HUES48 (cell line): ENCODE measurements around the gene CREB5.

ENCODE experiments used
- H3K27ac ChIP-seq: one replicate; pipeline ENCODE4 v1.7.0; 2013; ENCODE audit warnings: low read depth, low read length, inconsistent platforms
- H3K27me3 ChIP-seq: 2 replicates; pipeline ENCODE4 v1.6.1; 2013; ENCODE audit warnings: mild to moderate bottlenecking, low read length; ENCODE audit not compliant: control insufficient read depth, insufficient read depth
- H3K36me3 ChIP-seq: 2 replicates; pipeline ENCODE4 v1.6.1; 2013; ENCODE audit warnings: low read length; ENCODE audit not compliant: control insufficient read depth, insufficient read depth
- H3K4me1 ChIP-seq: 2 replicates; pipeline ENCODE4 v1.6.1; 2013; ENCODE audit warnings: mild to moderate bottlenecking, low read length; ENCODE audit not compliant: control insufficient read depth, insufficient read depth
- H3K4me3 ChIP-seq: 2 replicates; pipeline ENCODE4 v1.5.1; 2013; ENCODE audit warnings: mild to moderate bottlenecking, low read depth, low read length
- H3K9ac ChIP-seq: 2 replicates; pipeline ENCODE4 v1.6.1; 2013; ENCODE audit warnings: mild to moderate bottlenecking, low read depth, low read length, moderate library complexity
- H3K9me3 ChIP-seq: 2 replicates; pipeline ENCODE4 v1.6.1; 2013; ENCODE audit warnings: low read length; ENCODE audit not compliant: control insufficient read depth, insufficient read depth

The CREB5 gene

DNA sequence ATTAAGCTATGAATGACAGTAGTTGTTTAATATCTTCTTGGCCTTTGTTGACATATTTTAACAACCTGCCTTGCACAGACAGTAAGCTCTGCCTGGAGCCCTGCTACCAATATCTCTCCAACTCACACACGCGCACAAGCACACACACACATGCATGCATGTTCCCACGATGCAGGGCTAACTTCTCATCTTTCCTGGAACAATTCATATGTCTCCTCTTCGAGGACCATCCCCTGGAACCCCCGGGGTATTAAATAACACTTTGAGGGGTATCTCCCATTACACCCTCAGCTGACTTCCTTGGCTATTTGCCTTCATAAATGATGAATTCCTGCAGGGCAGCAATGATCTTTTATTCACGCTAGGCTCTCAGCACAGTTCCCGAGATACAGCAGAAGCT lies 287.8 kb downstream of the CREB5 start:
- Histone ChIP-seq H3K9ac (no peak overlapping the region), H3K4me1 (peaks cover 17% of the 10 kb centered on the region), H3K4me3 (no peak overlapping the region), H3K27ac (no peak overlapping the region), H3K36me3 (no peaks in the 10 kb centered on the region), H3K9me3 (no peaks in the 10 kb centered on the region), H3K27me3 (no peaks in the 10 kb centered on the region)

DNA sequence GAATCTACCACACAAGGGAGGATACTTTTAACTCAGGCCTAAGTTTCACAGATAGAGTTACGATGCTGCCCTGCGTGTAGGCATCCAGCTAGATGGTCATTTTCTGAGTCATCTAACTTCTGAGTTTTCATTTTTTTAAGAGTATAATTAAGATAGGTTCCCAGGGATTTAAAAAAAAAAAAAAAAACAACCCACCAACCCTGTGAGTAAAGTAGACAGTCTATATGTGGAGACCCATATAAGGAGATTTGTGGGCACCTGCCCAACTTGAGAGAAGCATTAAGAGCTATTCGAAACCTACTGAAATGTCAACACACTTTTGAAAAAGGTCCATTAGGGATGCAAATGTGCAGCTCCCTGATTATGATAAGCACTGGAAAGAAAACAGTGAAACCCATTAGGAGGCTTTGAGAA lies 288.5 kb downstream of the CREB5 start:
- no peak overlapping the region for H3K9ac ChIP-seq
- H3K27ac ChIP-seq, result no peak overlapping the region

DNA sequence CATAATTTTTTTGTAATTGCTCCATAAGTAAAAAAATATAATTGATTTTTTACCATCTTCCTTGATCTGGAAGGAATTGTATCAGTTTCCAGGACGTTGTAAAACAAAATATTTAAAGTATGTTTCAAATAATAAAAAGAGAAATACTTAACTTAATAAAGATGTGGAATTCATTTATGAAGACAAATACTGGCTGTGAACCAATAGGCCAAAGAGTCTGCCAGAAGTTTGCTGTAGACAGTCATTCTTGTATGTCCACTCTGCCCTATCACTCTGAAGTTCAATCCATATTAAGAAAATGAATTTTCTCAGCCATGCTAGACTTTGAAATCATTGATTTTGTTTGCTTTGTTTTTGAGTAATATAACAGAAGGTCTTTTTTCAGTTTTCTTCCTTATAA lies 289.4 kb downstream of the CREB5 start:
- Histone ChIP-seq H3K9ac (no peak overlapping the region), H3K27ac (no peak overlapping the region), H3K9me3 (no peaks in the 10 kb centered on the region), H3K27me3 (no peaks in the 10 kb centered on the region), H3K4me1 (peaks cover 17% of the 10 kb centered on the region), H3K36me3 (no peaks in the 10 kb centered on the region), H3K4me3 (no peak overlapping the region)

More for the DNA sequence above, 288.5 kb downstream of the CREB5 start:
- Histone ChIP-seq H3K4me1 (peaks cover 17% of the 10 kb centered on the region), H3K9me3 (no peaks in the 10 kb centered on the region), H3K4me3 (no peak overlapping the region), H3K27me3 (no peaks in the 10 kb centered on the region), H3K36me3 (no peaks in the 10 kb centered on the region)

DNA sequence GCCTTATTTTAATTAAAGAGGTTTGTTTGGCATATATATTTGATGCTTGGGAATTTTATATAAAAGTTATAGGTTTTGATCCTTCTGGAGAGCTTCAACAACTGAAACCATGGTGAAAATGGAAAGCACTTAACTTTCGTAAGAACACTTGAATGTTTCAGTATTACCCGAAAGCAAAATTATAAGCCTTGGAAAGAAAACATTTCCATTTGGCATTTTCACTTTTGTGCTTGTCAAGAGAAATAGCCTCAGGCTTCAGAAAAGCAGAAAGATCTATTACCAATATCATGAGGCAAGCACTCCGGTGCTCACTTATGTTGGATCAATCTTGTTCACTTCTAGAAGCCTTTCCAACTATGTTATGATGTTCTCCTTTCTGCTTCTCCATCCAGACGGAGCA lies 289.9 kb downstream of the CREB5 start:
- H3K9ac ChIP-seq, result no peak overlapping the region
- H3K4me3 ChIP-seq, result no peak overlapping the region
- peaks cover 17% of the 10 kb centered on the region for H3K4me1 ChIP-seq
- no peaks in the 10 kb centered on the region for H3K36me3 ChIP-seq
- no peaks in the 10 kb centered on the region for H3K9me3 ChIP-seq
- no peaks in the 10 kb centered on the region for H3K27me3 ChIP-seq
- H3K27ac ChIP-seq, result no peak overlapping the region

DNA sequence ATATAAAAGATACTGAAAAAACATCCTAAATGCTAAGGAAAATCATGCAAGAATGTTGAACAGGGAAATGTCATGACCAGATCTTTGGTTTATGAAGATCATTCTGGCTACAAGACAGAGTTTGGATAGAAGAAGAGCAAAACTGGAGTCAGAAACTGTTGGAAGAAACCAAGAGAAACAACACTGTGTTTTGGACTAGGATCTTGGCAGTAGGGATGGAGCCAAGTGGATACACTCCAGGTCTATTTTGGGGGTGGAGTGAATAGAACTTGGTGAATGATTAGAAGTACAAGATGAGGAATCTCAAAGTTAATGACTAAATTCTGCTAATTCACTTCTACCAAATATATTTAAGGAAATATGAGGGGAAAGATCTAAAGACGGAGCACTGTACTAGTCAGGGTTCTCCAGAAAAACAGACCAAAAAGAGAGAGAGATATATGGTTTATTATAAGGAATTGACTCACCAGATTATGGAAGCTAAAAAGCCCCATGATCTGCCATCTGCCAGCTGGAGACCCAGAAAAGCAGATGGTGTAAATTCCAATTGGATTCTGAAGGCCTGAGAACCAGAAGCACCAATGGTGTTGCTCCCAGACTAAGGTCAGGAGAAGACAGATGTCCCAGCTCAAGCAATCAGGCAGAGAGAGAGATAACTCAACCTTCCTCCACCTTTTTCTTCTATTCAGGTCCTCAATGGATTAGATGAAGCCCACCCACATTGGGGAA lies 290.9 kb downstream of the CREB5 start:
- Histone ChIP-seq H3K4me3 (no peak overlapping the region), H3K9me3 (no peaks in the 10 kb centered on the region), H3K27me3 (no peaks in the 10 kb centered on the region), H3K27ac (no peak overlapping the region), H3K9ac (no peak overlapping the region), H3K4me1 (peaks cover 21% of the 10 kb centered on the region), H3K36me3 (no peaks in the 10 kb centered on the region)

DNA sequence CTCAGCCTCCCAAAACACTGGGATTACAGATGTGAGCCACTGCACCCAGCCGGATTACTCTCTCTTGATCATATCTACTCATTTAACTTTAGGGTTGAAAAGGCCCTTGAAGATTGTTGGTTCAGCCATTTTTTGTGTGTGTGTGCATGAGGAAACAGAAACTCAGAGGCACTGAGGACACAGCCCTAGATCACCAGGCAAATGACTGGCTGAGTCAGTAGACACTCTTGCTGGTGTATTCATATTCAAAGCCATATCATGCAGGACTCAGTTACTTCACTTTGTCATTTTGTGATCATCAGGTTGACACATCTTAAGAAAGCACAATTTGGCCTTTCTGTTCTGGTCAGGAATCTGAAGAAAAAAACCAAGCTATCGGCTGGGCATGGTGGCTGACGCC lies 292.4 kb downstream of the CREB5 start:
- no peak overlapping the region for H3K9ac ChIP-seq
- no peaks in the 10 kb centered on the region for H3K36me3 ChIP-seq
- H3K4me1 ChIP-seq, result peaks cover 28% of the 10 kb centered on the region
- no peaks in the 10 kb centered on the region for H3K9me3 ChIP-seq
- H3K27ac ChIP-seq, result no peak overlapping the region
- no peak overlapping the region for H3K4me3 ChIP-seq
- H3K27me3 ChIP-seq, result no peaks in the 10 kb centered on the region

DNA sequence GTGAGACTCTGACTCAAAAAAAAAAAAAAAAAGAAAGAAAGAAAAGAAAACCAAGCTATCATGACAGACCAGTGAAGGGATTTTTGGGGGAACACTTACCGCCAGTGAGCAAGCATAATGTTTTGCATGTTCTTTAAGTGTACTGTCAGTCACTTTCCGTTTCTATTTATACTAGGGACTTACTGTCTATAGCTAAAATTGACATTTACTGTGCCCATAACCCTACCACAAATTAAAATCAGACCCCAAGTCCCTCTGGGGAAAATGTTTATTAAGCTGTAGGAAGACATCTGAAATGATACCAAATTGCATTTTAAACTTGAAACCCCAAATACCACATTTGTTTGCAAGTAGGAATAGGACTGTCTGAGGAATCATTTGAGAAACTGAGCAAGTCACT lies 293.0 kb downstream of the CREB5 start:
- Histone ChIP-seq H3K9me3 (no peaks in the 10 kb centered on the region), H3K4me3 (no peak overlapping the region), H3K36me3 (no peaks in the 10 kb centered on the region), H3K4me1 (peaks cover 21% of the 10 kb centered on the region), H3K27me3 (no peaks in the 10 kb centered on the region), H3K27ac (no peak overlapping the region), H3K9ac (no peak overlapping the region)

DNA sequence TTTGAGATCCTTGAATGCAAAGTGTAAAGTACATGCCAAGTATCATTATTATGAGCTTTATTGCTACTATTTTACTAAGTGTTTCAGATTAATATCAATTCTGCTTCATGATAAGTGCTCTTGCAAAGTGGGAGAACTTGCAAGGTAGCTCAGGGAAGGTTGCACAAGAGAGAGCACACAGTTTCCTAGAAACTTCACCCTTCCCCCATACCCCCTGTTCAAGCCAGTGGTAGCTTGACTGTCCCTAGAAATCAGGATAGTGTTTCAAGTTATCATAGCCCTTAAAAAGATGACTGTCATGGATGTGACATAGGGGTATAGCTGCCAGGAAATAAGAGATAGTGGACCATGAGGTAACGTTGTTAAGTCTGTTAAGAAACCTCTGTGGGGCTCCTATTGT lies 294.3 kb downstream of the CREB5 start:
- Histone ChIP-seq H3K9me3 (no peaks in the 10 kb centered on the region), H3K27ac (no peak overlapping the region), H3K9ac (no peak overlapping the region), H3K4me3 (no peak overlapping the region), H3K4me1 (peaks cover 12% of the 10 kb centered on the region), H3K27me3 (no peaks in the 10 kb centered on the region), H3K36me3 (no peaks in the 10 kb centered on the region)

DNA sequence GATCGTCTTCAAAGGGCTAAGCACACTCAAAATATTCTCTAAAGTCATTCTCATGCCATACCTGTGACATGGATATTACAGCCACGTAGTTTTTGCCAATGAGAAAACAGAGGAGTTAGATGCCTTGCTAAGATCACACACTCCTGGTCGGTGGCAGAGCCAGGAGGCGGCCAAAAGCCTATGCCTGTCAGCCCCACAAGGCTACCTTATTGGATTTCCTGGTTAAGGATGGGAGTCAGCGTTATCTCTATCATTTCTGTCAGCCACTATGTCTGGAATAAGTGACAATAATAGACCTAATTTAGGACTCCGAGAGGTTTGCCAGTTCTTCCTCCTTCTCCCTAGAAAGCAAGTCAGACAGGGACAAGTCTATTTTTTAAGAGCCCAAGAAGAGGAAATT lies 295.0 kb downstream of the CREB5 start:
- Histone ChIP-seq H3K9me3 (no peaks in the 10 kb centered on the region), H3K36me3 (no peaks in the 10 kb centered on the region), H3K9ac (no peak overlapping the region), H3K27me3 (no peaks in the 10 kb centered on the region), H3K4me3 (no peak overlapping the region), H3K4me1 (peaks cover 12% of the 10 kb centered on the region), H3K27ac (no peak overlapping the region)

DNA sequence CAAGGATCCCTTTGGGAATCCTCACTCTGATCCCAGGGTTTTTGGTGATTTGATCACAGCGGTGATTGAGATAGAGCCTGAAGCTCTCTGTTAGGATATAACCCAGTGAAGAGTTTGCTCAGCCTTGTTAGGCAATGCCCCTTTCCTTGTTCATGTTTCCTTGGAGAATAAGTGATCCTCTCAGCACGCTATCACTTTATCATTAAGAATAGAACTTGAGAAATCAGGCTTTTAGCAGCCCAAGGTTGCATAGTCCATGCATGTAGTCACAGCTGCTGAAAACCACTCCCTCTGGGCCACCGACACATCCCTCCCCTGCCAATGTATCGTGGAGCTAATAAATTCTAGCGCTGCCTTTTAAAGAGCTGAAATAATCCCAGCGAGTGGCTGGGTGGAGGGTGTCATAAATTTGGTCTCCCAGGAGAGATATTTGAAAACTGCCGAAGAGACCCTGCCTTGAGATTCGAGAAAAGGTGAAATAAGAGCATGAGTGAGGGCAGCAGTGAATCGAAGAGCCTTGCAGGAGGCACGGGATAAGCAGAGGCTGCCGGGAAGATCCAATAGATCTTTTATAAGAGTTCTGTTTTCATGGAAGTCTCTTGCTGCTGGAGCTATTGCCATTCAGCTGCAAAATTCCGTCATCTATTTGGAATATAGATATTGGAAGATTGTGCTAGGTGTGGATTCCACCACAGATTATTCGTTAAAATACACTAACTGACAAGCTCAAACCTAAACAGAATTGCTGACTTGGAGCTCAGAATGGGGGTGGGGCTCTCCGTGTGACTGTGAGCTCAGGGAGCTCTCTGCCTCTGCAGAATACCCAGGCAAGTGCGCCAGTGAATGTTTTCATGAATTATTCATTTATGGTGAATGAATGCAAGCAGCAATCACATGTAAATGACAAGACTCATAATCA lies 296.0 kb downstream of the CREB5 start:
- H3K27ac ChIP-seq, result no peak overlapping the region
- H3K36me3 ChIP-seq, result no peaks in the 10 kb centered on the region
- peaks cover 12% of the 10 kb centered on the region for H3K4me1 ChIP-seq
- H3K27me3 ChIP-seq, result no peaks in the 10 kb centered on the region
- H3K9ac ChIP-seq, result no peak overlapping the region
- H3K9me3 ChIP-seq, result no peaks in the 10 kb centered on the region
- H3K4me3 ChIP-seq, result no peak overlapping the region

DNA sequence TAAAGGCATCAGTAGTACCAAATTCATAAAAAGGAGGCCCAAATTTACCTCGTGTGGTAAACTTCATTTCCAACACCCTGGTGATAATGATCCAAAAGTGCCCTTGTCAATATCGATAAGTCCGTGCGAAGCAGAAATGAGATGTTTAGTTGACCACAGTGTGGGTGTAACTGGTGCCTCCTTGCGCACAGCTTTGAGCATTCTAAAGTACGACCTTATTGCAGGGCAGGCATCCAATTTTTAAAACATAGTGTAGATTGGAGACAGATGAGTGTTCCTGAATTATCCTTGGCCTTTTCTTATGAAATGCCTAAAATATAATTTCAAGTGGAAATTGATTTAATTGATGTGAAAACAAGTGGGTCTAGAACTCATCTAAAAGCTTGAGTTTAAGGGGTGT lies 297.4 kb downstream of the CREB5 start:
- no peak overlapping the region for H3K9ac ChIP-seq
- no peaks in the 10 kb centered on the region for H3K27me3 ChIP-seq
- no peak overlapping the region for H3K27ac ChIP-seq
- peaks cover 12% of the 10 kb centered on the region for H3K4me1 ChIP-seq
- H3K36me3 ChIP-seq, result no peaks in the 10 kb centered on the region
- H3K9me3 ChIP-seq, result no peaks in the 10 kb centered on the region
- H3K4me3 ChIP-seq, result no peak overlapping the region
